H9 (cell line): Measurements from ENCODE around the gene SBF1. TPM values are rescaled to one million over a fixed set of nuclear protein-coding genes. Genes with fewer than 3 reads are reported as not detected.

ENCODE experiments used
- DNase-seq: peaks from one replicate; pipeline ENCODE4 v3.0.0-alpha.2; 2017
- H2AFZ ChIP-seq: one replicate; pipeline ENCODE4 v1.6.1; 2013; ENCODE audit warnings: mild to moderate bottlenecking, low read length, control low read depth, moderate library complexity
- H2AK5ac ChIP-seq: 2 replicates; pipeline ENCODE4 v1.6.1; 2013; ENCODE audit warnings: low read length, control low read depth, mixed read lengths; ENCODE audit not compliant: insufficient read length
- H2BK120ac ChIP-seq: one replicate; pipeline ENCODE4 v1.6.1; 2013; ENCODE audit warnings: low read depth, mild to moderate bottlenecking, low read length, control low read depth, inconsistent platforms; ENCODE audit not compliant: poor library complexity, severe bottlenecking
- H2BK12ac ChIP-seq: 2 replicates; pipeline ENCODE4 v1.6.1; 2013; ENCODE audit warnings: low read length, control low read depth, mixed read lengths, low read depth; ENCODE audit not compliant: insufficient read length
- H2BK15ac ChIP-seq: 2 replicates; pipeline ENCODE4 v1.6.1; 2013; ENCODE audit warnings: low read depth, low read length, control low read depth
- H2BK20ac ChIP-seq: one replicate; pipeline ENCODE4 v1.6.1; 2013; ENCODE audit warnings: low read depth, mild to moderate bottlenecking, low read length, control low read depth, inconsistent platforms; ENCODE audit not compliant: poor library complexity, severe bottlenecking
- H2BK5ac ChIP-seq: 2 replicates; pipeline ENCODE4 v1.6.1; 2013; ENCODE audit warnings: low read length, control low read depth, mixed read lengths; ENCODE audit not compliant: insufficient read length
- H3K14ac ChIP-seq: 2 replicates; pipeline ENCODE4 v1.6.1; 2013; ENCODE audit warnings: low read length, control low read depth; ENCODE audit not compliant: insufficient read depth
- H3K18ac ChIP-seq: 2 replicates; pipeline ENCODE4 v1.6.1; 2013; ENCODE audit warnings: low read depth, mild to moderate bottlenecking, mixed read lengths, low read length, control low read depth; ENCODE audit not compliant: insufficient read length
- H3K23ac ChIP-seq: 2 replicates; pipeline ENCODE4 v1.6.1; 2013; ENCODE audit warnings: low read length, control low read depth, mixed read lengths, low read depth; ENCODE audit not compliant: insufficient read length
- H3K23me2 ChIP-seq: 2 replicates; pipeline ENCODE4 v1.6.1; 2013; ENCODE audit warnings: low read depth, mild to moderate bottlenecking, mixed read lengths, low read length, control low read depth; ENCODE audit not compliant: insufficient read length, poor library complexity, severe bottlenecking
- H3K27ac ChIP-seq: 2 replicates; pipeline ENCODE4 v1.5.1; 2013; ENCODE audit warnings: low read length, control low read depth, mixed read lengths, low read depth; ENCODE audit not compliant: insufficient read length
- H3K27me3 ChIP-seq: 2 replicates; pipeline ENCODE4 v1.6.1; 2013; ENCODE audit warnings: low read length, control low read depth, inconsistent platforms; ENCODE audit not compliant: insufficient read depth
- H3K4ac ChIP-seq: 2 replicates; pipeline ENCODE4 v1.6.1; 2013; ENCODE audit warnings: low read depth, mild to moderate bottlenecking, control low read depth, inconsistent platforms, low read length, moderate library complexity
- H3K4me1 ChIP-seq: 2 replicates; pipeline ENCODE4 v1.6.1; 2013; ENCODE audit warnings: low read length, control low read depth, inconsistent platforms; ENCODE audit not compliant: insufficient read depth
- H3K4me2 ChIP-seq: 2 replicates; pipeline ENCODE4 v1.6.1; 2013; ENCODE audit warnings: low read length, control low read depth, mixed read lengths; ENCODE audit not compliant: insufficient read length, insufficient read depth
- H3K56ac ChIP-seq: 2 replicates; pipeline ENCODE4 v1.6.1; 2013; ENCODE audit warnings: low read depth, mild to moderate bottlenecking, mixed read lengths, low read length, control low read depth; ENCODE audit not compliant: insufficient read length
- H3K79me1 ChIP-seq: 2 replicates; pipeline ENCODE4 v1.6.1; 2013; ENCODE audit warnings: low read depth, mild to moderate bottlenecking, moderate library complexity, low read length, control low read depth, inconsistent platforms; ENCODE audit not compliant: insufficient read depth, poor library complexity, severe bottlenecking
- H3K79me2 ChIP-seq: 2 replicates; pipeline ENCODE4 v1.6.1; 2013; ENCODE audit warnings: low read length, control low read depth, inconsistent platforms; ENCODE audit not compliant: insufficient read depth
- H3K9ac ChIP-seq: 2 replicates; pipeline ENCODE4 v1.6.1; 2013; ENCODE audit warnings: low read length, control low read depth, mixed read lengths; ENCODE audit not compliant: insufficient read length; ENCODE audit errors: extremely low read depth
- H3K9me3 ChIP-seq: one replicate; pipeline ENCODE4 v1.6.1; 2013; ENCODE audit warnings: low read depth, low read length, inconsistent platforms; ENCODE audit not compliant: control insufficient read depth
- H3T11ph ChIP-seq: one replicate; pipeline ENCODE4 v1.6.1; 2013; ENCODE audit warnings: mild to moderate bottlenecking, low read length, control low read depth, inconsistent platforms
- H4K20me1 ChIP-seq: one replicate; pipeline ENCODE4 v1.6.1; 2013; ENCODE audit not compliant: control insufficient read depth, insufficient read length, insufficient read depth
- H4K5ac ChIP-seq: 2 replicates; pipeline ENCODE4 v1.6.1; 2013; ENCODE audit warnings: low read depth, mild to moderate bottlenecking, mixed read lengths, low read length, control low read depth; ENCODE audit not compliant: insufficient read length
- H4K8ac ChIP-seq: replicated peaks from 2 replicates; pipeline ENCODE4 v1.6.1; 2013; ENCODE audit warnings: low read length, control low read depth, mixed read lengths, low read depth; ENCODE audit not compliant: insufficient read length
- H4K91ac ChIP-seq: 2 replicates; pipeline ENCODE4 v1.6.1; 2013; ENCODE audit warnings: low read depth, mild to moderate bottlenecking, moderate library complexity, mixed read lengths, low read length, control low read depth; ENCODE audit not compliant: insufficient read length
- H3K27ac Mint-ChIP-seq, 3 experiments: 2 replicates in 2 of 3; 3 replicates in 1 of 3; pipeline ENCODE4 v1.8.0; 2020 to 2021; ENCODE audit warnings: mixed read lengths in 3 of 3, mild to moderate bottlenecking in 1 of 3, moderate library complexity in 1 of 3
- H3K27me3 Mint-ChIP-seq: 2 replicates; pipeline ENCODE4 v1.8.0; 2021; ENCODE audit warnings: low read depth, mild to moderate bottlenecking, moderate library complexity, mixed read lengths
- H3K36me3 Mint-ChIP-seq, 3 experiments: 2 replicates in 2 of 3; 3 replicates in 1 of 3; pipeline ENCODE4 v1.8.0; 2020 to 2021; ENCODE audit warnings: low read depth in 3 of 3, mixed read lengths in 3 of 3; ENCODE audit not compliant: insufficient read depth in 1 of 3
- H3K4me1 Mint-ChIP-seq, 2 experiments: 2 replicates each; pipeline ENCODE4 v1.8.0; 2020; ENCODE audit warnings: mixed read lengths in 2 of 2
- H3K4me3 Mint-ChIP-seq, 2 experiments: 2 replicates in 1 of 2; 3 replicates in 1 of 2; pipeline ENCODE4 v1.8.0; 2020 to 2021; ENCODE audit warnings: mild to moderate bottlenecking in 2 of 2, mixed read lengths in 2 of 2, moderate library complexity in 1 of 2
- H3K9me3 Mint-ChIP-seq, 2 experiments: 2 replicates in 1 of 2; 3 replicates in 1 of 2; pipeline ENCODE4 v1.8.0; 2020; ENCODE audit warnings: mild to moderate bottlenecking in 2 of 2, mixed read lengths in 2 of 2, moderate library complexity in 1 of 2
- WGBS: extraction: QIAGEN DNeasy Blood & Tissue Kit; methylation state at CpG from one replicate; pipeline ENCODE4 v1.1.7; 2013; ENCODE audit warnings: missing lambda C conversion rate, low lambda C conversion rate, mixed read lengths; ENCODE audit not compliant: insufficient read length; ENCODE audit errors: extremely low coverage; 5-methylcytosine and 5-hydroxymethylcytosine counted together
- total RNA-seq: library from RNA; stranded (reverse); gene quantifications from 2 replicates; pipeline ENCODE4 v1.2.1, GENCODE V29; 2021
- TF ChIP-seq, protein P1 (sequence below): fragments of 200-600 bp; sonication (generic); conservative IDR thresholded peaks from 3 replicates; pipeline ENCODE4 v1.8.0; 2021; ENCODE audit warnings: antibody characterized with exemption, mild to moderate bottlenecking

SBF1 gene
- total RNA-seq, 1 experiment from 2014 or later, result 69.8 TPM

DNA sequence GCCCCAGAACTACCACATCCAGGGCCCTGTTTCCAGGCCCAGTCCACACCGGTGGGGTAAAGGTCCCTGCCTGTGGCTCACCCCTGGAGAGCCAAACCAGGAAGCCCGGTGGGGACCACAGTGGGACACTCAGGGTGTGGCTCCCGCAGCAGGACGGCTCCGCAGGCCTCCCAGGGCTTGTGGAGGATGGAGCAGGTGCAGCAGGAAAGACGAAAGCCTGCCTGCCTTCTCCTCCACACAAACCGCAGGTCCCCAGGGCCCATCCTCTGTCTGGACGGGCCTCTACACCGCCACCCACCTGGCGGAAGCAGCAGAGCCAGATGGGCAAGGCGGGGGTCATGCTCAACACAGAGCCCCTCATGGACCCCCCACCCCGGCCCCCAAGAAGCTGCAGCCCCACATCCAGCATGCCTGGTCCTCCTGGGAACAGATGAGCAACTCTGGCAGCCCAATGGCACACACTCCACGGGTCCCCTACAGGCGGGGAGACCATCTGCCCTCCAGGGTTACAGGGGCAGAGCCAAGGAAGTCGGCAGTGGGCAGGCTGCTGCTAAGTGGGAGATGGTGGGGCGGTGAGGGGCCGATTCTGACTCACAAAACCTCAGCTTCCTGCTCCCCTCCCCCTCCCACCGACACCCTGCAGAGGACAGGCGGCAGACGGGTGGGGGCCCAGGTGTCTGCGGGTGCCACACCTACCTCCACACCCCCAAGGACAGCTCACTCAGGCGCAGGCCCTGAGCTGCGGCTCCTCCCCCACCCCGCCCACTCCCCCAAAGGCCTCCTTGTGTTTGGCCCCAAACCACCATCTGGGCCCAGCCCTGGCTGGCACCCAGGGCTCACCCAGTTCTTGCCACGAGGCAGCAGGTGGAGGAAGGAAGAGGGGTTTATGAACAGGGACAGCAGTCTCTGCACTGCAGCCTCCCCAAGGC, 5.2 kb downstream of the SBF1 start:
- no peak overlapping the region; a peak in 1 of 7 replicates for H3K27ac Mint-ChIP-seq
- H3K23me2 ChIP-seq, result peaks cover 5% of the 10 kb centered on the region
- H3K9me3 ChIP-seq, result no peaks in the 10 kb centered on the region
- peaks cover 4% of the 10 kb centered on the region for H4K20me1 ChIP-seq
- H3K27ac ChIP-seq, result no peak overlapping the region
- no CpG with 5 or more reads among the region's 25 CpGs for WGBS
- no peak overlapping the region for H2BK120ac ChIP-seq
- H3K4ac ChIP-seq, result no peak overlapping the region
- no peak overlapping the region for H3K23ac ChIP-seq
- peaks cover 16% of the 10 kb centered on the region; the same call in 1 of the 2 replicates for H3K79me2 ChIP-seq
- H4K8ac ChIP-seq, result no peak overlapping the region
- no peak overlapping the region for H4K91ac ChIP-seq
- no peak overlapping the region for H3K4me2 ChIP-seq
- H3K4me1 ChIP-seq, result no peaks in the 10 kb centered on the region; the same call in 1 of the 2 replicates
- no peak overlapping the region for H2BK5ac ChIP-seq
- H4K5ac ChIP-seq, result no peak overlapping the region
- peaks cover 25 to 28% of the 10 kb centered on the region in 2 experiments for H3K4me1 Mint-ChIP-seq
- TF ChIP-seq, protein P1, sequence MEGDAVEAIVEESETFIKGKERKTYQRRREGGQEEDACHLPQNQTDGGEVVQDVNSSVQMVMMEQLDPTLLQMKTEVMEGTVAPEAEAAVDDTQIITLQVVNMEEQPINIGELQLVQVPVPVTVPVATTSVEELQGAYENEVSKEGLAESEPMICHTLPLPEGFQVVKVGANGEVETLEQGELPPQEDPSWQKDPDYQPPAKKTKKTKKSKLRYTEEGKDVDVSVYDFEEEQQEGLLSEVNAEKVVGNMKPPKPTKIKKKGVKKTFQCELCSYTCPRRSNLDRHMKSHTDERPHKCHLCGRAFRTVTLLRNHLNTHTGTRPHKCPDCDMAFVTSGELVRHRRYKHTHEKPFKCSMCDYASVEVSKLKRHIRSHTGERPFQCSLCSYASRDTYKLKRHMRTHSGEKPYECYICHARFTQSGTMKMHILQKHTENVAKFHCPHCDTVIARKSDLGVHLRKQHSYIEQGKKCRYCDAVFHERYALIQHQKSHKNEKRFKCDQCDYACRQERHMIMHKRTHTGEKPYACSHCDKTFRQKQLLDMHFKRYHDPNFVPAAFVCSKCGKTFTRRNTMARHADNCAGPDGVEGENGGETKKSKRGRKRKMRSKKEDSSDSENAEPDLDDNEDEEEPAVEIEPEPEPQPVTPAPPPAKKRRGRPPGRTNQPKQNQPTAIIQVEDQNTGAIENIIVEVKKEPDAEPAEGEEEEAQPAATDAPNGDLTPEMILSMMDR, result peak; percentile 18; the same call in 1 of the 3 replicates
- no peak overlapping the region for H3K9ac ChIP-seq
- peaks cover 14 to 34% (median 23%) of the 10 kb centered on the region in 3 experiments for H3K36me3 Mint-ChIP-seq
- no peak overlapping the region for H2AK5ac ChIP-seq
- DNase-seq, result peak; percentile 84
- no peak overlapping the region; the same call in 1 of the 2 replicates for H3K14ac ChIP-seq
- H3K79me1 ChIP-seq, result peaks cover 19% of the 10 kb centered on the region
- H3K4me3 Mint-ChIP-seq, result no peak overlapping the region; a peak in 1 of 5 replicates
- no peak overlapping the region for H2AFZ ChIP-seq
- no peak overlapping the region for H3T11ph ChIP-seq
- H3K27me3 ChIP-seq, result no peaks in the 10 kb centered on the region
- no peak overlapping the region for H2BK20ac ChIP-seq
- no peak overlapping the region for H3K18ac ChIP-seq
- no peaks in the 10 kb centered on the region for H3K27me3 Mint-ChIP-seq
- H2BK12ac ChIP-seq, result no peak overlapping the region
- H3K9me3 Mint-ChIP-seq, result no peaks in the 10 kb centered on the region
- H2BK15ac ChIP-seq, result no peak overlapping the region
- H3K56ac ChIP-seq, result no peak overlapping the region
